H1 (cell line): Measurements from ENCODE around the gene KIF26B. TPM values are rescaled to one million over a fixed set of nuclear protein-coding genes. Genes with fewer than 3 reads are reported as not detected.

ENCODE experiments used
- CTCF ChIA-PET: fragments of 300-600 bp; sonication (Branson Sonifier 250); formaldehyde crosslinking; loops from one replicate; lab custom pipeline; 2021; ENCODE audit not compliant: partially characterized antibody; lab: Charles Lee
- POLR2A ChIA-PET: fragments of 300-600 bp; sonication (Branson Sonifier 250); formaldehyde crosslinking; loops from one replicate; lab custom pipeline; 2021; ENCODE audit warnings: inconsistent platforms; ENCODE audit not compliant: partially characterized antibody; lab: Charles Lee
- DNase-seq, 2 experiments: peaks; one replicate each; pipeline versions ENCODE4 v3.0.0 to v3.0.0-alpha.2; 2010 to 2022; ENCODE audit warnings: low spot score in 2 of 2, low read depth in 1 of 2, mixed read lengths in 1 of 2
- FAIRE-seq: peaks from 2 replicates; lab custom pipeline; 2011; peaks lifted over from hg19 to GRCh38; lab: Jason Lieb, UNC
- H2AFZ ChIP-seq: 2 replicates; pipeline ENCODE4 v1.8.1; 2012; ENCODE audit warnings: low read length, inconsistent platforms
- H2AK5ac ChIP-seq: 2 replicates; pipeline ENCODE4 v1.6.1; 2013; ENCODE audit warnings: low read depth, low read length
- H2BK120ac ChIP-seq: replicated peaks from 2 replicates; pipeline ENCODE3; 2013; ENCODE audit warnings: low read depth, low read length, inconsistent platforms
- H2BK12ac ChIP-seq: 2 replicates; pipeline ENCODE4 v1.6.1; 2013; ENCODE audit warnings: low read depth, low read length
- H2BK15ac ChIP-seq: 2 replicates; pipeline ENCODE4 v1.6.1; 2013; ENCODE audit warnings: low read length
- H2BK20ac ChIP-seq: 2 replicates; pipeline ENCODE4 v1.6.1; 2013; ENCODE audit warnings: low read length
- H2BK5ac ChIP-seq: 2 replicates; pipeline ENCODE4 v1.6.1; 2013; ENCODE audit warnings: low read depth, low read length
- H3K14ac ChIP-seq: 2 replicates; pipeline ENCODE4 v1.6.1; 2013; ENCODE audit warnings: inconsistent platforms; ENCODE audit not compliant: insufficient read length
- H3K18ac ChIP-seq: 2 replicates; pipeline ENCODE4 v1.6.1; 2013; ENCODE audit warnings: low read length; ENCODE audit errors: extremely low read depth
- H3K23ac ChIP-seq: 2 replicates; pipeline ENCODE4 v1.6.1; 2013; ENCODE audit warnings: inconsistent platforms; ENCODE audit not compliant: insufficient read length
- H3K23me2 ChIP-seq: 2 replicates; pipeline ENCODE4 v1.6.1; 2013; ENCODE audit warnings: low read depth, low read length
- H3K27ac ChIP-seq: 2 replicates; pipeline ENCODE4 v1.6.1; 2011; ENCODE audit warnings: low read depth, low read length, inconsistent platforms
- H3K27me3 ChIP-seq, 4 experiments: replicated peaks in 1 of 4; 1 replicate in 1 of 4; 2 replicates in 3 of 4; pipeline versions ENCODE4 v1.6.1 to v1.8.1; 2011 to 2013; ENCODE audit warnings: low read length in 3 of 4, mild to moderate bottlenecking in 3 of 4, inconsistent platforms in 2 of 4, mixed read lengths in 2 of 4, moderate library complexity in 1 of 4; ENCODE audit not compliant: control insufficient read depth in 3 of 4, insufficient read depth in 3 of 4; ENCODE audit errors: extremely low read depth in 1 of 4
- H3K36me3 ChIP-seq, 4 experiments: 2 replicates each; pipeline versions ENCODE4 v1.6.1 to v1.8.1; 2011 to 2013; ENCODE audit warnings: mild to moderate bottlenecking in 4 of 4, low read length in 3 of 4, moderate library complexity in 2 of 4, control low read depth in 1 of 4, inconsistent platforms in 1 of 4; ENCODE audit not compliant: insufficient read depth in 4 of 4, control insufficient read depth in 2 of 4
- H3K4ac ChIP-seq: replicated peaks from 2 replicates; pipeline ENCODE3; 2013; ENCODE audit warnings: low read length, low read depth, mixed read lengths, inconsistent platforms; ENCODE audit not compliant: insufficient read length
- H3K4me1 ChIP-seq, 4 experiments: replicated peaks in 1 of 4; 1 replicate in 1 of 4; 2 replicates in 3 of 4; pipeline versions ENCODE4 v1.6.1 to v1.8.1; 2011 to 2013; ENCODE audit warnings: low read length in 3 of 4, inconsistent platforms in 2 of 4, mixed read lengths in 1 of 4; ENCODE audit not compliant: insufficient read depth in 4 of 4, control insufficient read depth in 3 of 4
- H3K4me2 ChIP-seq, 2 experiments: 2 replicates each; pipeline versions ENCODE4 v1.6.1 to v1.8.1; 2011 to 2013; ENCODE audit warnings: low read depth in 2 of 2, low read length in 2 of 2, control low read depth in 1 of 2, inconsistent platforms in 1 of 2, mild to moderate bottlenecking in 1 of 2; ENCODE audit not compliant: insufficient read depth in 1 of 2
- H3K4me3 ChIP-seq, 4 experiments: fragments of 200-600, 300-600 bp in 1 of 4; sonication (generic), shearing (Covaris generic), sonication (Bioruptor Twin) in 1 of 4; 2 replicates each; pipeline versions ENCODE4 v1.5.1 to v1.8.1; 2011 to 2016; ENCODE audit warnings: low read length in 4 of 4, low read depth in 3 of 4, control low read depth in 2 of 4, inconsistent platforms in 2 of 4, mild to moderate bottlenecking in 2 of 4, mixed read lengths in 1 of 4, moderate library complexity in 1 of 4; ENCODE audit not compliant: insufficient read depth in 2 of 4; ENCODE audit errors: extremely low read depth in 1 of 4
- H3K56ac ChIP-seq: replicated peaks from 2 replicates; pipeline ENCODE3; 2013; ENCODE audit warnings: low read depth, mild to moderate bottlenecking, mixed read lengths, low read length, inconsistent platforms; ENCODE audit not compliant: insufficient read length
- H3K79me1 ChIP-seq: 2 replicates; pipeline ENCODE4 v1.6.1; 2013; ENCODE audit warnings: low read depth, low read length, control low read depth
- H3K79me2 ChIP-seq, 2 experiments: 2 replicates each; pipeline versions ENCODE4 v1.6.1 to v1.8.1; 2012 to 2013; ENCODE audit warnings: low read length in 2 of 2, mild to moderate bottlenecking in 2 of 2, inconsistent platforms in 1 of 2; ENCODE audit not compliant: insufficient read depth in 2 of 2, control insufficient read depth in 1 of 2
- H3K9ac ChIP-seq, 4 experiments: replicated peaks in 1 of 4; 1 replicate in 1 of 4; 2 replicates in 3 of 4; pipeline versions ENCODE4 v1.6.1 to v1.8.1; 2011 to 2013; ENCODE audit warnings: low read depth in 3 of 4, low read length in 3 of 4, control low read depth in 2 of 4, mild to moderate bottlenecking in 2 of 4, moderate library complexity in 2 of 4, inconsistent platforms in 1 of 4; ENCODE audit errors: extremely low read depth in 1 of 4
- H3K9me3 ChIP-seq, 2 experiments: 2 replicates each; pipeline versions ENCODE4 v1.6.1 to v1.8.1; 2012 to 2013; ENCODE audit warnings: mild to moderate bottlenecking in 2 of 2, moderate library complexity in 2 of 2, control low read depth in 1 of 2, inconsistent platforms in 1 of 2, low read depth in 1 of 2, low read length in 1 of 2, mixed read lengths in 1 of 2; ENCODE audit not compliant: insufficient read depth in 2 of 2
- H4K20me1 ChIP-seq, 2 experiments: replicated peaks in 1 of 2; 2 replicates each; pipeline versions ENCODE3 to v1.8.1; 2011 to 2013; ENCODE audit warnings: inconsistent platforms in 2 of 2, low read length in 2 of 2, mild to moderate bottlenecking in 1 of 2; ENCODE audit not compliant: insufficient read depth in 2 of 2, control insufficient read depth in 1 of 2
- H4K5ac ChIP-seq: 2 replicates; pipeline ENCODE4 v1.6.1; 2013; ENCODE audit warnings: low read length, low read depth, mixed read lengths, inconsistent platforms; ENCODE audit not compliant: insufficient read length
- H4K8ac ChIP-seq: 2 replicates; pipeline ENCODE4 v1.8.0; 2013; ENCODE audit warnings: mild to moderate bottlenecking, moderate library complexity, low read length, inconsistent platforms; ENCODE audit not compliant: insufficient read depth; ENCODE audit errors: extremely low read depth
- H4K91ac ChIP-seq: replicated peaks from 2 replicates; pipeline ENCODE3; 2013; ENCODE audit warnings: low read length, mixed read lengths, inconsistent platforms; ENCODE audit not compliant: insufficient read length
- CBX5 ChIP-seq: fragments of 300-800, 300-1000 bp; sonication (generic); IDR thresholded peaks from 2 replicates; pipeline ENCODE4 v1.7.1; 2016; ENCODE audit warnings: antibody characterized with exemption, low read length, low read depth
- CBX8 ChIP-seq: fragments of 300-800, 300-1000 bp; sonication (generic); IDR thresholded peaks from 2 replicates; pipeline ENCODE4 v1.7.1; 2016; ENCODE audit warnings: low read depth, low read length, borderline replicate concordance
- CTBP2 ChIP-seq: IDR thresholded peaks from 2 replicates; pipeline ENCODE4 v1.7.0; 2011; ENCODE audit warnings: borderline replicate concordance, mild to moderate bottlenecking, moderate library complexity, mixed read lengths, low read length; ENCODE audit not compliant: insufficient read depth, insufficient read length
- EP300 ChIP-seq, 2 experiments: IDR thresholded peaks; 1 replicate in 1 of 2; 2 replicates in 1 of 2; pipeline ENCODE4 v1.6.1; 2011 to 2012; ENCODE audit warnings: low read depth in 2 of 2, low read length in 2 of 2, mild to moderate bottlenecking in 2 of 2, borderline replicate concordance in 1 of 2, inconsistent platforms in 1 of 2, moderate library complexity in 1 of 2
- EZH2 ChIP-seq: fragments of 200-600 bp; sonication (generic); IDR thresholded peaks from 2 replicates; pipeline ENCODE4 v1.7.1; 2012; ENCODE audit warnings: low read depth, mild to moderate bottlenecking, moderate library complexity, low read length, inconsistent platforms; ENCODE audit not compliant: severe bottlenecking
- MAFK ChIP-seq: IDR thresholded peaks from 2 replicates; pipeline ENCODE4 v1.6.1; 2012; ENCODE audit warnings: low read depth, mild to moderate bottlenecking, improper control_type of control experiment, low read length
- PHF8 ChIP-seq: fragments of 200-600 bp; sonication (generic); conservative IDR thresholded peaks from 2 replicates; pipeline ENCODE4 v1.7.1; 2012; ENCODE audit warnings: low read depth, mild to moderate bottlenecking, inconsistent platforms, low read length, moderate library complexity
- SIN3A ChIP-seq, 2 experiments: IDR thresholded peaks in 1 of 2; conservative IDR thresholded peaks in 1 of 2; 2 replicates each; pipeline ENCODE4 v1.6.1; 2011 to 2012; ENCODE audit warnings: low read length in 2 of 2, improper control_type of control experiment in 1 of 2, low read depth in 1 of 2, mild to moderate bottlenecking in 1 of 2
- SIRT6 ChIP-seq: IDR thresholded peaks from one replicate; pipeline ENCODE4 v1.7.1; 2012; ENCODE audit warnings: low read length, inconsistent platforms
- WGBS, 2 experiments: shearing (Covaris generic) in 1 of 2; methylation state at CpG; one replicate each; pipeline versions ENCODE4 v1.1.6 to v1.1.7; 2013 to 2015; ENCODE audit warnings: low lambda C conversion rate in 2 of 2, mixed read lengths in 2 of 2, inconsistent platforms in 1 of 2, low coverage in 1 of 2, missing lambda C conversion rate in 1 of 2; ENCODE audit not compliant: insufficient replicate concordance in 2 of 2, insufficient coverage in 1 of 2, insufficient read length in 1 of 2; ENCODE audit errors: extremely low coverage in 1 of 2, missing lambda C conversion rate in 1 of 2; 5-methylcytosine and 5-hydroxymethylcytosine counted together
- polyA plus RNA-seq, 7 experiments: library from polyadenylated mRNA; depleted of rRNA in 3 of 7; stranded (reverse) in 5 of 7; unstranded in 2 of 7; fragments of >200 nt in 5 of 7; fragments of 200-250 nt in 2 of 7; gene quantifications; 1 replicate in 5 of 7; 2 replicates in 1 of 7; 4 replicates in 1 of 7; pipeline versions ENCODE4 v1.2.1 to v1.2.3, GENCODE V29; 2011 to 2013; ENCODE audit warnings: missing spikeins in 2 of 7, mixed read lengths in 2 of 7
- total RNA-seq: library from RNA; stranded (reverse); fragmentation: NEBNext Ultra II Directional; extraction: Animal tissue kit (Norgen Biotek cat#: 25700); gene quantifications from 2 replicates; pipeline ENCODE4 v1.2.1, GENCODE V29; 2021

Gene KIF26B
- total and polyA plus RNA-seq, 2 of the 8 experiments (the other 6 are each of a cell fraction or from before 2014, with no cell fraction given), result 0.06 to 0.28 TPM

DNA sequence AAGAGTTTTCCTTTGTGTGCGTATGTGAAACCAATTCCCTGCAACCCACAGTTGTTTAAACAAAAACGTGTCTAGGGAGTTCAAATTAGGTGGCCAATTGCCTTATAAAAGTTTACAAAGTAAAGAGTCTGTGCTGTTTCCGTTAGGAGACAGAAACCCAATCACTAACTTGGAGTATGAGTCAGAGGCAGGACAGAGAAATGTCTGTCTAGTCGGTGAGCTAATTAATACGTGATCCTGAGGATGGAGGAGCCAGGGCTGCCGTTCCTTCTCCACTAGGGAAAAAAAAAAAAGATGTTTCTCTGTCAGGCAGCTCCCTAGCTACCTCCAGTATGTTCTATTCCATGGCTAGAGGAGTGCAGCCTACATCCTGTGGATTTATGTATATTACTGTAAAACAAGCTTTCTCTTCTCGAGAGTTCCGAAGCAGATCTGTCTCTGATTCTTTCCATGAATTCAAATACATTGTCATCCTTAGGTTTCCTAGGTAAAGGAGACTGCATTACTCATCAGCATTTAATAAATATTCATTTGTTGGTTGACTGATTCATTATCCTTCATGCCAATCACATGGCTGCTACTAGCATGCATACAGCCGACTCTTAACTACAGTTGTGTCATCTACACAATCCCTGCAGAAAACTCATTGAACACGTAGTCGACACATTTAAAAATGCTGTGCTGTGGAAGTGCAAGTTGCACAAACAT, 430.6 kb downstream of the KIF26B start:
- no peaks in the 10 kb centered on the region for H3K27me3 ChIP-seq
- no peaks in the 10 kb centered on the region for H3K79me2 ChIP-seq
- H3K18ac ChIP-seq, result no peak overlapping the region
- no peak overlapping the region for H3K4ac ChIP-seq
- H3K4me2 ChIP-seq, result no peak overlapping the region
- no peak overlapping the region for H4K8ac ChIP-seq
- no peak overlapping the region for H4K91ac ChIP-seq
- no peak overlapping the region for H2AFZ ChIP-seq
- no peak overlapping the region for H4K5ac ChIP-seq
- no peak overlapping the region for H2AK5ac ChIP-seq
- H2BK20ac ChIP-seq, result no peak overlapping the region
- no peak overlapping the region for H3K23ac ChIP-seq
- no peaks in the 10 kb centered on the region for H3K4me1 ChIP-seq
- no peak overlapping the region for H3K4me3 ChIP-seq
- no peaks in the 10 kb centered on the region for H3K79me1 ChIP-seq
- DNase-seq (no peak), FAIRE-seq (no peak)
- WGBS, 2 experiments, result 86% methylated on average over 11 of the region's 11 CpGs; no CpG with 5 or more reads in 1 of the 2 experiments
- H3K23me2 ChIP-seq, result no peaks in the 10 kb centered on the region
- no peak overlapping the region for H2BK15ac ChIP-seq
- no peak overlapping the region for H3K56ac ChIP-seq
- H3K9me3 ChIP-seq, result no peaks in the 10 kb centered on the region
- H3K14ac ChIP-seq, result no peak overlapping the region
- POLR2A ChIA-PET, result no interaction called here
- no peak overlapping the region for H2BK5ac ChIP-seq
- H4K20me1 ChIP-seq, result no peaks in the 10 kb centered on the region
- CTCF ChIA-PET, result interaction anchor here (0.7 to 1.2 kb wide), 5 partner anchors 13 to 204 kb away, joined by 3 to 5 read pairs (median 3); no protein-coding TSS in a partner anchor
- no peak overlapping the region for H2BK120ac ChIP-seq
- no peaks in the 10 kb centered on the region for H3K36me3 ChIP-seq
- no peak overlapping the region for H3K27ac ChIP-seq
- no peak overlapping the region for H2BK12ac ChIP-seq
- no peak overlapping the region for H3K9ac ChIP-seq
- TF ChIP-seq SIN3A (conservative IDR thresholded peaks at IDR 0.05 in 1 of 2, IDR thresholded peaks at IDR 0.05 in 1 of 2; ENCODE audit: low read depth in 1 of 2, low read length in 2 of 2), result no peak
- TF ChIP-seq CBX5, result no peak
- no peak for TF ChIP-seq PHF8
- TF ChIP-seq SIRT6, result no peak
- no peak for TF ChIP-seq MAFK
- TF ChIP-seq CBX8, result no peak
- TF ChIP-seq EP300 (IDR thresholded peaks at IDR 0.05; ENCODE audit: borderline replicate concordance in 1 of 2, low read depth in 2 of 2, low read length in 2 of 2), result no peak
- no peak for TF ChIP-seq CTBP2
- no peak for TF ChIP-seq EZH2
